Measurements from ENCODE around the gene UTP3. TPM values are rescaled to one million over a fixed set of nuclear protein-coding genes. Genes with fewer than 3 reads are reported as not detected.

The UTP3 gene
- total and polyA plus RNA-seq, 7 experiments from 2014 or later: 11.3 to 44.9 (median 23.2) TPM

GRCh38 chr4:70737006-70737405, 48.7 kb downstream of the UTP3 start:
- Histone ChIP-seq H3K36me3 (ENCODE audit: control insufficient read depth in 2 of 3, insufficient read depth in 3 of 3, low read length in 3 of 3) (no peaks in the 10 kb centered on the region), H3K27ac (ENCODE audit: low read depth, low read length) (peak overlapping the region; percentile 51), H3K4me3 (ENCODE audit: low read length) (peak overlapping the region; percentile 2), H3K27me3 (ENCODE audit: control insufficient read depth in 2 of 2, insufficient read depth in 2 of 2, low read length in 2 of 2) (no peaks in the 10 kb centered on the region), H3K4me1 (ENCODE audit: control insufficient read depth in 2 of 2, insufficient read depth in 2 of 2, low read length in 2 of 2) (peaks cover 34 to 44% of the 10 kb centered on the region in 2 donors), H3K9me3 (ENCODE audit: control insufficient read depth in 2 of 3, low read length in 3 of 3) (no peaks in the 10 kb centered on the region)
- Mint-ChIP-seq H3K9me3 (no peaks in the 10 kb centered on the region), H3K27ac (peak overlapping the region; percentile 25 to 90 (median 77)), H3K4me1 (peaks cover 23 to 62% (median 54%) of the 10 kb centered on the region in 7 donors), H3K36me3 (peaks cover 0 to 1% (median 0%) of the 10 kb centered on the region in 5 donors), H3K4me3 (peak overlapping the region; percentile 58 to 84 (median 76)), H3K27me3 (peaks cover 0 to 8% (median 0%) of the 10 kb centered on the region in 5 donors)
- ChIA-PET POLR2A (interaction anchor here (0.6 to 6.6 kb wide), 5 partner anchors 32 to 165 kb away, joined by 3 to 131 read pairs (median 12); partner anchors contain the start of genes MOB1B and UTP3), CTCF (interaction anchor here (0.7 to 2.0 kb wide), 9 partner anchors 9 to 165 kb away, joined by 3 to 18 read pairs (median 4); partner anchors contain the start of genes MOB1B and RUFY3)
- intact Hi-C loops (cut with micrococcal nuclease): loop anchor here (1.0 to 10.0 kb wide), 9 partner anchors 24 to 978 kb away; partner anchors contain the start of genes DCK (in 1 of the 2) and ENAM (in 1 of the 2)
- ATAC-seq (peak; percentile 34), DNase-seq (peak in 7 of 9 donors; percentile 31 to 71 (median 53))

- peaks cover 0 to 12% (median 0%) of the 10 kb centered on the region in 5 donors for H3K27me3 Mint-ChIP-seq
- H3K4me3 Mint-ChIP-seq: peak overlapping the region; percentile 58 to 84 (median 76)
- peaks cover 34 to 44% of the 10 kb centered on the region in 2 donors for H3K4me1 ChIP-seq (ENCODE audit: control insufficient read depth in 2 of 2, insufficient read depth in 2 of 2, low read length in 2 of 2)
- DNase-seq: peak in 1 of 9 donors; percentile 8
- peaks cover 21 to 60% (median 50%) of the 10 kb centered on the region in 7 donors for H3K4me1 Mint-ChIP-seq
- H3K4me3 ChIP-seq (ENCODE audit: low read length): peak overlapping the region; percentile 2
- H3K9me3 ChIP-seq (ENCODE audit: control insufficient read depth in 2 of 3, low read length in 3 of 3): no peaks in the 10 kb centered on the region
- ATAC-seq: no peak
- H3K27me3 ChIP-seq (ENCODE audit: control insufficient read depth in 2 of 2, insufficient read depth in 2 of 2, low read length in 2 of 2): no peaks in the 10 kb centered on the region
- intact Hi-C loops (cut with micrococcal nuclease): loop anchor here (1.0 to 10.0 kb wide), 9 partner anchors 23 to 977 kb away; partner anchors contain the start of genes DCK (in 1 of the 2) and ENAM (in 1 of the 2)
- H3K36me3 ChIP-seq (ENCODE audit: control insufficient read depth in 2 of 3, insufficient read depth in 3 of 3, low read length in 3 of 3): no peaks in the 10 kb centered on the region
- POLR2A ChIA-PET: interaction anchor here (0.9 to 6.6 kb wide), 3 partner anchors 32 to 101 kb away, joined by 7 to 131 read pairs (median 56); partner anchors contain the start of gene UTP3
- peaks cover 0 to 1% (median 0%) of the 10 kb centered on the region in 5 donors for H3K36me3 Mint-ChIP-seq
- H3K27ac ChIP-seq (ENCODE audit: low read depth, low read length): peak overlapping the region; percentile 51
- CTCF ChIA-PET: interaction anchor here (0.6 to 1.8 kb wide), 12 partner anchors 10 to 904 kb away, joined by 3 to 18 read pairs (median 4); partner anchors contain the start of gene RUFY3
- H3K9me3 Mint-ChIP-seq: no peaks in the 10 kb centered on the region
- peak overlapping the region; percentile 25 to 90 (median 78) for H3K27ac Mint-ChIP-seq
Observed at GRCh38 chr4:70737409-70737808, 49.1 kb downstream of the UTP3 start.

GRCh38 chr4:70739496-70740337, 51.4 kb downstream of the UTP3 start:
- Mint-ChIP-seq H3K4me3 (no peak overlapping the region), H3K9me3 (no peaks in the 10 kb centered on the region), H3K36me3 (peaks cover 0 to 1% (median 0%) of the 10 kb centered on the region in 5 donors), H3K27me3 (peaks cover 0 to 15% (median 0%) of the 10 kb centered on the region in 5 donors), H3K4me1 (peaks cover 18 to 44% (median 34%) of the 10 kb centered on the region in 7 donors), H3K27ac (no peak overlapping the region)
- no peak overlapping the region for H3K27ac ChIP-seq (ENCODE audit: low read depth, low read length)
- ATAC-seq (no peak), DNase-seq (no peak)
- ChIA-PET CTCF (no interaction called here), POLR2A (interaction anchor here (0.6 to 6.6 kb wide), 6 partner anchors 34 to 97 kb away, joined by 3 to 131 read pairs (median 4); no protein-coding TSS in a partner anchor)
- no peaks in the 10 kb centered on the region for H3K9me3 ChIP-seq (ENCODE audit: control insufficient read depth in 2 of 3, low read length in 3 of 3)
- no peaks in the 10 kb centered on the region for H3K27me3 ChIP-seq (ENCODE audit: control insufficient read depth in 2 of 2, insufficient read depth in 2 of 2, low read length in 2 of 2)
- H3K4me3 ChIP-seq (ENCODE audit: low read length): no peak overlapping the region
- H3K4me1 ChIP-seq (ENCODE audit: control insufficient read depth in 2 of 2, insufficient read depth in 2 of 2, low read length in 2 of 2): peaks cover 26 to 33% of the 10 kb centered on the region in 2 donors
- intact Hi-C loops (cut with micrococcal nuclease): loop anchor here (5.0 to 10.0 kb wide), 4 partner anchors 33 to 975 kb away; partner anchors contain the start of genes DCK (in 1 of the 2) and ENAM (in 1 of the 2)
- no peaks in the 10 kb centered on the region for H3K36me3 ChIP-seq (ENCODE audit: control insufficient read depth in 2 of 3, insufficient read depth in 3 of 3, low read length in 3 of 3)

Other genes with a start within 250 kb of the UTP3 start
- not detected for gene MUC7, start 216.3 kb upstream of the UTP3 start, total RNA-seq
- not detected for gene MUC7, start 216.3 kb upstream of the UTP3 start, polyA plus RNA-seq
- not detected for gene AMTN, start 170.0 kb upstream of the UTP3 start, total RNA-seq
- gene AMTN, start 170.0 kb upstream of the UTP3 start, polyA plus RNA-seq: not detected
- not detected for gene AMBN, start 96.3 kb upstream of the UTP3 start, total RNA-seq
- gene AMBN, start 96.3 kb upstream of the UTP3 start, polyA plus RNA-seq: not detected
- gene ENAM, start 59.8 kb upstream of the UTP3 start, total RNA-seq: not detected
- not detected for gene ENAM, start 59.8 kb upstream of the UTP3 start, polyA plus RNA-seq
- 100 to 1,000 TPM in 1 of 5 experiments, 10 to 100 TPM in 1, not detected in 3; 71.5 to 223 TPM for gene JCHAIN, start 22.0 kb upstream of the UTP3 start, total RNA-seq
- 1 to 10 TPM in 1 of 2 donors, under 1 TPM in 1; 0.81 to 2.3 TPM for gene JCHAIN, start 22.0 kb upstream of the UTP3 start, polyA plus RNA-seq
- gene RUFY3, start 33.4 kb downstream of the UTP3 start, total RNA-seq: 10 to 100 TPM; 17.3 to 41.2 (median 39.3) TPM
- gene RUFY3, start 33.4 kb downstream of the UTP3 start, polyA plus RNA-seq: 1 to 10 TPM; 4.0 to 5.7 TPM
- gene GRSF1, start 151.4 kb downstream of the UTP3 start, total RNA-seq: 10 to 100 TPM; 35.9 to 76.0 (median 48.0) TPM
- 100 to 1,000 TPM in 1 of 2 donors, 10 to 100 TPM in 1; 89.9 to 111 TPM for gene GRSF1, start 151.4 kb downstream of the UTP3 start, polyA plus RNA-seq
- 10 to 100 TPM; 12.0 to 20.3 (median 13.5) TPM for gene MOB1B, start 213.8 kb downstream of the UTP3 start, total RNA-seq
- gene MOB1B, start 213.8 kb downstream of the UTP3 start, polyA plus RNA-seq: 1 to 10 TPM; 2.0 to 2.1 TPM

All from naive thymus-derived CD4-positive, alpha-beta T cell (primary cell).